Measurements from ENCODE around the gene PPP1R36.

The PPP1R36 gene

GRCh38 chr14:64549791-64550620, at the start of gene PPP1R36:
Gene PPP1R36, plus strand, starts transcription at chr14:64549961. Its CDS starts 37 bp downstream, at chr14:64549998.
- in situ Hi-C loops (cut with MboI; ENCODE audit: low pct_unique_long_range_greater_than_20kb, low sequenced_read_pairs), result no loop called here
- peak; percentile 24 for DNase-seq

GRCh38 chr14:64500088-64500487, 49.7 kb upstream of the PPP1R36 start:
- no peak for DNase-seq
- in situ Hi-C loops (cut with MboI; ENCODE audit: low pct_unique_long_range_greater_than_20kb, low sequenced_read_pairs), result no loop called here

GRCh38 chr14:64501411-64502171, 48.2 kb upstream of the PPP1R36 start:
- DNase-seq, result peak; percentile 36
- in situ Hi-C loops (cut with MboI; ENCODE audit: low pct_unique_long_range_greater_than_20kb, low sequenced_read_pairs), result no loop called here

GRCh38 chr14:64502456-64502855, 47.3 kb upstream of the PPP1R36 start:
- in situ Hi-C loops (cut with MboI; ENCODE audit: low pct_unique_long_range_greater_than_20kb, low sequenced_read_pairs), result no loop called here
- no peak for DNase-seq

GRCh38 chr14:64502887-64503433, 46.8 kb upstream of the PPP1R36 start:
- in situ Hi-C loops (cut with MboI; ENCODE audit: low pct_unique_long_range_greater_than_20kb, low sequenced_read_pairs), result no loop called here
- no peak for DNase-seq

GRCh38 chr14:64503434-64504309, 46.1 kb upstream of the PPP1R36 start, which contains the start of gene ZBTB25:
Gene ZBTB25, minus strand, starts transcription at chr14:64503838. Its CDS starts 13,305 bp downstream, at chr14:64490533.
- peak; percentile 94 for DNase-seq
- in situ Hi-C loops (cut with MboI; ENCODE audit: low pct_unique_long_range_greater_than_20kb, low sequenced_read_pairs), result no loop called here

GRCh38 chr14:64504310-64504896, 45.4 kb upstream of the PPP1R36 start, which contains the start of gene ZBTB1:
Gene ZBTB1, plus strand, starts transcription at chr14:64504770. Its CDS starts 16,735 bp downstream, at chr14:64521505.
- DNase-seq, result peak; percentile 86
- in situ Hi-C loops (cut with MboI; ENCODE audit: low pct_unique_long_range_greater_than_20kb, low sequenced_read_pairs), result no loop called here

- in situ Hi-C loops (cut with MboI; ENCODE audit: low pct_unique_long_range_greater_than_20kb, low sequenced_read_pairs), result no loop called here
- peak; percentile 92 for DNase-seq
Observed at GRCh38 chr14:64504897-64505794, 44.6 kb upstream of the PPP1R36 start.

GRCh38 chr14:64506721-64507120, 43.0 kb upstream of the PPP1R36 start:
- in situ Hi-C loops (cut with MboI; ENCODE audit: low pct_unique_long_range_greater_than_20kb, low sequenced_read_pairs), result no loop called here
- DNase-seq, result peak; percentile 28

- DNase-seq, result no peak
- in situ Hi-C loops (cut with MboI; ENCODE audit: low pct_unique_long_range_greater_than_20kb, low sequenced_read_pairs), result no loop called here
Observed at GRCh38 chr14:64507376-64508156, 42.2 kb upstream of the PPP1R36 start.

GRCh38 chr14:64508215-64508776, 41.5 kb upstream of the PPP1R36 start:
- in situ Hi-C loops (cut with MboI; ENCODE audit: low pct_unique_long_range_greater_than_20kb, low sequenced_read_pairs), result no loop called here
- DNase-seq, result peak; percentile 30

GRCh38 chr14:64509036-64509435, 40.7 kb upstream of the PPP1R36 start:
- in situ Hi-C loops (cut with MboI; ENCODE audit: low pct_unique_long_range_greater_than_20kb, low sequenced_read_pairs), result no loop called here
- DNase-seq, result no peak

GRCh38 chr14:64510825-64511671, 38.7 kb upstream of the PPP1R36 start:
- peak; percentile 85 for DNase-seq
- in situ Hi-C loops (cut with MboI; ENCODE audit: low pct_unique_long_range_greater_than_20kb, low sequenced_read_pairs), result no loop called here

GRCh38 chr14:64513271-64513670, 36.5 kb upstream of the PPP1R36 start:
- in situ Hi-C loops (cut with MboI; ENCODE audit: low pct_unique_long_range_greater_than_20kb, low sequenced_read_pairs), result no loop called here
- DNase-seq, result no peak

- in situ Hi-C loops (cut with MboI; ENCODE audit: low pct_unique_long_range_greater_than_20kb, low sequenced_read_pairs), result no loop called here
- DNase-seq, result no peak
Observed at GRCh38 chr14:64515053-64515452, 34.7 kb upstream of the PPP1R36 start.

- in situ Hi-C loops (cut with MboI; ENCODE audit: low pct_unique_long_range_greater_than_20kb, low sequenced_read_pairs), result no loop called here
- DNase-seq, result no peak
Observed at GRCh38 chr14:64516969-64517368, 32.8 kb upstream of the PPP1R36 start.

All from KBM-7 (cell line).